Fibroblast of mammary gland (primary cell): Measurements from ENCODE around the gene PKIG.

Source experiments
- DNase-seq: peaks from one replicate; pipeline ENCODE4 v3.0.0-alpha.2; 2010; ENCODE audit warnings: low read depth
- H3K4me3 ChIP-seq: 2 replicates; pipeline ENCODE4 v1.5.1; 2011; ENCODE audit warnings: low read depth, mild to moderate bottlenecking, low read length, moderate library complexity; ENCODE audit not compliant: control insufficient read depth
- CTCF ChIP-seq: conservative IDR thresholded peaks from 2 replicates; pipeline ENCODE4 v1.5.1; 2011; ENCODE audit warnings: low read depth, low read length, inconsistent platforms; ENCODE audit not compliant: control insufficient read depth, insufficient read depth

PKIG gene

GRCh38 chr20:44620030-44620429 is 37.7 kb downstream of the PKIG start:
- TF ChIP-seq CTCF, result no peak
- no peak for DNase-seq

GRCh38 chr20:44621325-44621724 is 38.9 kb downstream of the PKIG start:
- DNase-seq, result no peak
- TF ChIP-seq CTCF, result no peak
- no peak overlapping the region for H3K4me3 ChIP-seq

More at GRCh38 chr20:44620030-44620429, 37.7 kb downstream of the PKIG start:
- H3K4me3 ChIP-seq, result no peak overlapping the region

- H3K4me3 ChIP-seq, result no peak overlapping the region
- DNase-seq, result no peak
These were observed 39.6 kb downstream of the PKIG start for GRCh38 chr20:44621939-44622338.

GRCh38 chr20:44622501-44623270 is 40.3 kb downstream of the PKIG start:
- TF ChIP-seq CTCF, result no peak
- H3K4me3 ChIP-seq, result no peak overlapping the region
- no peak for DNase-seq

More at GRCh38 chr20:44621939-44622338, 39.6 kb downstream of the PKIG start:
- no peak for TF ChIP-seq CTCF

GRCh38 chr20:44624152-44624551 is 41.8 kb downstream of the PKIG start:
- no peak overlapping the region for H3K4me3 ChIP-seq
- no peak for TF ChIP-seq CTCF
- DNase-seq, result no peak

GRCh38 chr20:44624743-44625271 is 42.4 kb downstream of the PKIG start:
- H3K4me3 ChIP-seq, result no peak overlapping the region
- no peak for TF ChIP-seq CTCF
- DNase-seq, result no peak
